ENCODE results near the gene ELAPOR2.

The ELAPOR2 gene

DNA sequence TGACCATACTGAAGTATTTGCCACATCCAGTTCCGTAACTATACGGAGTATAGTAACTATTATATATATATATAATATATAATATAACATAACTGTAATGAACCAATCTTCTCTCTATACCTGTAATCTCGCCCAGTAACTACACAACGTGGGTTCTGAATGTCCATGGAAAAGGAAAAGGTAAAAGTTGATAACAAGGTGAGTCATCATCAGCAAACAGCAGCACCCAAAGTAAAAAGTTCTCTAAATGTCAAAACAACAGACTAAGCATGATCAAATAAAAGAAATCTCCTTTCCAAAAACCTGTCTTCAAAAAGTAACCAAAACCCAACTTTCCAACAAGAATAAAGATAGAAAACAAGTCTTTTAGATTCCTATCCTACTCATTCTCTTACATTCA is 42.8 kb downstream of the ELAPOR2 start:
- H3K9ac ChIP-seq (ENCODE audit: insufficient read length, low read depth), result no peak overlapping the region
- DNase-seq (ENCODE audit: low read depth, low spot score), result no peak
- H3K36me3 ChIP-seq (ENCODE audit: insufficient read depth, insufficient read length, low read length), result no peaks in the 10 kb centered on the region
- H3K4me1 ChIP-seq (ENCODE audit: insufficient read depth, insufficient read length), result no peaks in the 10 kb centered on the region
- TF ChIP-seq YY1 (IDR thresholded peaks at IDR 0.05; ENCODE audit: insufficient read depth, insufficient read length) (no peak), ZNF274 (IDR thresholded peaks at IDR 0.05; ENCODE audit: low read depth, low read length) (no peak), SUZ12 (IDR thresholded peaks at IDR 0.05; ENCODE audit: extremely low read depth, insufficient read depth, insufficient read length) (no peak)
- H3K4me3 ChIP-seq (ENCODE audit: insufficient read length, low read depth), result no peak overlapping the region
- no peaks in the 10 kb centered on the region for H3K27me3 ChIP-seq (ENCODE audit: insufficient read depth, insufficient read length)
- no peaks in the 10 kb centered on the region for H3K9me3 ChIP-seq (ENCODE audit: insufficient read depth, low read length)

DNA sequence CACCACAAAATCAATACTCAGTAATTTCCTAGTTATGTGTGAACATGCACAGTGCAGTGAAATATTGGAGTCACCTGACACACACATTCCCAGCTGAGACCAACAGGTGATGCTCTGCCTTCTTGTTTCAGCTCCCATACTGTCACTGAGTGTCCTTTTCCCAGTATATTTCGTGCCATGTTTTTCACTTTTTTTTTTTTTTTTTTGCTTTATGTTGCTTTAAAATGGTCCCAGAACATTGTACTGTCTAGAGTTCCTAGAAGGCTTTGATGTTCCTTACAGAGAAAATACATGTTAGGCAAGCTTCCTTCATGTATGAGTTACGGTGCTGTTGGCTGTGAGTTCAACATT is 45.6 kb downstream of the ELAPOR2 start:
- no peak for DNase-seq (ENCODE audit: low read depth, low spot score)
- H3K4me3 ChIP-seq (ENCODE audit: insufficient read length, low read depth), result no peak overlapping the region
- no peaks in the 10 kb centered on the region for H3K9me3 ChIP-seq (ENCODE audit: insufficient read depth, low read length)
- no peak overlapping the region for H3K9ac ChIP-seq (ENCODE audit: insufficient read length, low read depth)
- H3K36me3 ChIP-seq (ENCODE audit: insufficient read depth, insufficient read length, low read length), result no peaks in the 10 kb centered on the region
- H3K4me1 ChIP-seq (ENCODE audit: insufficient read depth, insufficient read length), result no peaks in the 10 kb centered on the region
- H3K27me3 ChIP-seq (ENCODE audit: insufficient read depth, insufficient read length), result no peaks in the 10 kb centered on the region
- no peak for TF ChIP-seq SUZ12 (IDR thresholded peaks at IDR 0.05; ENCODE audit: extremely low read depth, insufficient read depth, insufficient read length)
- TF ChIP-seq YY1 (IDR thresholded peaks at IDR 0.05; ENCODE audit: insufficient read depth, insufficient read length), result no peak
- no peak for TF ChIP-seq ZNF274 (IDR thresholded peaks at IDR 0.05; ENCODE audit: low read depth, low read length)

DNA sequence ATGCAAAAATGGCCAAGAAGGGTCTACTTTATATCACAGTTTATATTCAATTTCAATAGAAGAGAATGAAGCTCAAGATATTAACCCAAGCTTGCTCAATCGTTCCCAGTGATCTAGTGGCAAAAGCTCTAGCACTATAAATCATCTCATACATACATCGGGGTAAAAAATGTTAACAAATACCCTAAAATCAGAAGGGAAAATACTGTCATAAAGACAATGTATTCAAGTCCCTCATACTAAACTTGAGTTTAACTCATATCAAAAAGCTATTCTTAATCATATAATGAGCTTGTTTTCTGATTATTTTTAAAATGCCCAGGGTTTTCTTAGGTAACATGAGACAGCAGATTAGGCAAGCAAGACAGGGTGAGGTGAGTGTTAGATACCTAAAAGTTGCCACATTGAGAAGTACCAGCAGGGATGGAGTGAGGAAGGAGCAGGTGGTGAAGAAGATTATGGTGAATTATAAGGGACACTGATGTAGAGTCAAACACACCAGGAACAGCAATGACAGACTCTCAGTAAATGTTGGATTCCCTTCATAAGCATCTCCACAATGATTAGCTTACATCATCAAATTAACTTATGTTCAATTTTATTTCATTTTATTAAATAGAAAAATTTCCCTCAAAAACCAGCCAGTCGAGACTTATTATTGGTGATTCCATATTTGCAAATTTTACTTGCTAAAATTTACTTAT is 46.2 kb downstream of the ELAPOR2 start:
- no peaks in the 10 kb centered on the region for H3K36me3 ChIP-seq (ENCODE audit: insufficient read depth, insufficient read length, low read length)
- DNase-seq (ENCODE audit: low read depth, low spot score), result no peak
- TF ChIP-seq YY1 (IDR thresholded peaks at IDR 0.05; ENCODE audit: insufficient read depth, insufficient read length) (no peak), SUZ12 (IDR thresholded peaks at IDR 0.05; ENCODE audit: extremely low read depth, insufficient read depth, insufficient read length) (no peak), ZNF274 (IDR thresholded peaks at IDR 0.05; ENCODE audit: low read depth, low read length) (no peak)
- no peaks in the 10 kb centered on the region for H3K9me3 ChIP-seq (ENCODE audit: insufficient read depth, low read length)
- H3K4me1 ChIP-seq (ENCODE audit: insufficient read depth, insufficient read length), result no peaks in the 10 kb centered on the region
- H3K9ac ChIP-seq (ENCODE audit: insufficient read length, low read depth), result no peak overlapping the region
- H3K4me3 ChIP-seq (ENCODE audit: insufficient read length, low read depth), result no peak overlapping the region
- no peaks in the 10 kb centered on the region for H3K27me3 ChIP-seq (ENCODE audit: insufficient read depth, insufficient read length)

Measured in NT2/D1 (cell line).